HG03045 (cell line): ENCODE results near the gene DIS3L2.

Source experiments
- ATAC-seq: cut with Tn5 transposase; IDR thresholded peaks from one replicate; pipeline ENCODE4 v1.9.1; 2021; ENCODE audit warnings: mild to moderate bottlenecking, moderate library complexity; ENCODE audit not compliant: unreplicated experiment

The DIS3L2 gene

DNA sequence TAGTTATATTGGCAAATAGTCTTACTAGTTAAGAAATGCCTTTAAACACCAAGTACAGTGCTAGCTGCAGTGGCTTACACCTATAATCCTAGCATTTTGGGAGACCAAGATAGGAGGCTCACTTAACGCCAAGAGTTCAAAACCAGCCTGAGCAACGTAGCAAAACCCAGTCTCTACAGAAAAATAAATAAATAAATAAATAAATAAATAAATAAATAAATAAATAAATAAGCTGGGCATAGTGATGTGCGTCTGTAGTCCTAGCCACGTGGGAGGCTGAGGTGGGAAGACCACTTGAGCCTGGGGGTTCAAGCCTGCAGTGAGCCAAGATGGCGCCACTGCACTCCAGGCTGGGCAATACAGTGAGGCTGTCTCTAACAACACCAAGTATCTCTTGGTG, 258.4 kb downstream of the DIS3L2 start:
- ATAC-seq = no peak

DNA sequence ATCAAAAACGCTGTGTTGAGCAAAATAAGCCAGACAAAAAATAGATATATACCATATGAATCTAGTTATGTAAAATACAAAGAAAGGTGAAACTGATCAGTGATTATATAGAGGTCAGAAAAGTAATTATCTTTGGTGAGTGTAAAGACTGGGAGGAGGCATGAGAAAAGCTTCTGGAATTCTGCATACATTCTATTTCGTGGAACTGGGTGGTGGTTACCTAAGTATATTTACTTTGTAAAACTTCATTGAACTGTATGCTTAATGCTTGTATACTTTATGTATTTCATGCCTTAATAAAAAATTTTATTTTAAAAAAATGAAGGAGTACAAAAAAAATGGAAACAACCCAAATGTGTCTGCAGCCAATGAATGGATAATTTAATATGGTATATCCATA, 263.9 kb downstream of the DIS3L2 start:
- ATAC-seq = no peak

DNA sequence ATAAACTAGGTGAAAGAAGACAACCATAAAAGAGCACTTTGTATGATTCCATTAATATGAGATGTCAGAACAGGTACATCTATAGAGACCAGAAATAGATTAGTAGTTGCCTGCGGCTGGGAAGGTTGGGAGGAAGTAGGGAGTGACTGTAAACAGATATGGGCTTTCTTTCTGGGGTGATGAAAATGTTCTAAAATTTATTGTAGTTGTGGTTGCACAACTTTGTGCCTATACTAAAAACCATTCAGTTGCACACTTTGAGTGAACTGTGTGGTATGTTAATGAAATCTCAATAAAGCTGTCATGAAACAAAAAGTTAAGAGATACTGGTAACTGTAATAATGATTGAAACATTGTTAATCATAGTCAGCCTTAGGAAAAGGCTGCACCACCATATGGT, 264.4 kb downstream of the DIS3L2 start:
- no peak for ATAC-seq

DNA sequence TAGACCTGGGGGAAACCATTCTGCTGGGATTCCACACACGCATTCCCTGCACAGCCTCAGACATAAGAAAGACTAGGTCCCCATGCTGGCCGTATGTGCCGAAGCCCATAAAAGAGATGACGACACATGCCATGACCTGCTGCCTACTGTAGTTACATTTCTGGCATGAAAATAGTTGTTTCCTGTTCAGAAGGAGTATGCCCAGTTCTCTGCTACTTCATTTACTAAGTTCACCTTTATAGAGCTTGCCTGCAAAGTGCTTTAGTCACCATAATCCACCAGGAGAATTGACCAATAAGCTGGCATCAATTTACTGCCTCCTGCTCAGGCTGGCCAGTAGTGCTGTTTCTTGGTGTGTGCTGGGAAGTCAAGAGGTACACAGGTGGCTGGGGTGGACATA, 266.8 kb downstream of the DIS3L2 start:
- ATAC-seq = no peak

DNA sequence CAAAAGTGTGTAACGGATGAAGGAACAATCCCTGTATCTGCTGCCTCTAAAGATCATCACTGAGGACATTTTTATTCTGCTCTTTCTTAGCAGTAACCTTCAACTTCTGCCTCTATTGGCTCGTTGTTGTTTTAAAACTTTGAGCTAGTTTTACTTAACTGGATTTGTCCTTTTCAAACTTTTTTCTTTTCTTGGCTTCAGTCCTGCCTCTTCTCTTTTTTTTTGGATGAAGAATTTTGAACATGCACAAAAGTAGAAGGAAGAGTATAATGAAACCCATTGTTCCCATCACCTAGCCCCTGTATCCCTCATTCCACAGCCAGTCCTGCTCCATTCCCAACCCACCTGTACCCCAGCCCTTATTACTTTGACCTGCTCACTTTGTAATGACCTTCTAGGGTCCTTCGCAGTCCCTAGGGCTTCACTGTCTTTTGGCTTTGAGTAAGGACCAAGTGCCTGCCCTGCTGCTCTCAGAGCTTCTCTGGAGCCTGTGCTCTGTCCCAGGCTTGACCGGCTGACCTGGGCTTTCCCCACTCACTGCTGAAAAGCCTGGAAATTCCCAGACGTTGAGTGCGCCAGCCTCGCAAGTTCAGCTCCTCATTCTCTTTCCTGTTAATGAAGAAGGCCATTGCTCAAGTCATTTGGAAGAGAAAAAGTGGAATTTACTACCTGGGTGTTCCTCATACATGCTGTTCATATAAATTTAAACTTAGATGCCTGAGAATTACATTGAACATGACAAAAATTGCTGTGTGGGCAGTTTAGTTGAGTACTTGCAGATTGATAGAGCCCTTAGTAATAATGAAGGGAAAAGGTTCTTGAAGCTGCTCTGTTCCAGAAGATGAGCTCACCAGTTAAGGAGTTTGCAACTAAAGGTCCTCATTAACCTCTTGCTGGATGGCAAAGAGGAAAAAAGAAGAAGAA, 267.7 kb downstream of the DIS3L2 start:
- ATAC-seq = no peak

DNA sequence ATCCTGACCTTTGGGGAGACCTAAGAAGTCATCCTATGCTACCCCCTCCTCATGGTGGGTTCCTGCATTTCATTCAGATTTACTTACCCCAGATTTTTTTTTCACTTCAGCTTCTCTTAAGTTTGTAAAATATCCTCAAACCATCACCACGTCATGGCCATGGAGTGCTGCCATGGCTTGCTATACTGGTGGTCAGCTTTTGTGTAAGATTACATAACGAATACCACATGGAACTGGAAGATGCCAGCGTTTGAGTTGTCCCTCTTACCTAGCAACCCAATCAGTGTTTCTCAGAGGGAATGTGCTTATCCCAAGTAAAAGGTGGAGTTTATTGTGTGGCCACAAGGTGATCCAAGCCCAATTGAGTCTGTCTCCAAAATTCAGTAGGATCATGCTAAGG, 268.4 kb downstream of the DIS3L2 start:
- ATAC-seq = no peak

DNA sequence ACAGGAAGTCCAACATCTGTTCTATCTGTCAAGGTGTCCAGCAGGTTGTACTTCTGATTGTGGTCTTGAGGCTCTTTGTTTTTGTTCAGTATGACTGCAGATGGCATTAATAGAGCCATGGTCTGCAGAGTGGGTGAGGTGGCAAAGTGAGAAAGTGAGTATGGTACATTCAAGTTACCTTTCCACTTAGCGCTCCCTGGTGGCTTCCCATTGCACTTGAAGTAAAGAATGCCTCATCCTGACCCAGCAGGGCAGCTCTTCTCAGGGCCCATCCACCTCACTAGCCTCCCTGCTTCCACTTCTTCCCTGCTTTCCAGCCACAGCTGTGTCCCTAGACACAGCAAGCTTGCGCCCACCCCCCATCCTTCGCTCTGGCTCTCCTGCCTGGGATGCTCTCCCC, 269.0 kb downstream of the DIS3L2 start:
- ATAC-seq = no peak

DNA sequence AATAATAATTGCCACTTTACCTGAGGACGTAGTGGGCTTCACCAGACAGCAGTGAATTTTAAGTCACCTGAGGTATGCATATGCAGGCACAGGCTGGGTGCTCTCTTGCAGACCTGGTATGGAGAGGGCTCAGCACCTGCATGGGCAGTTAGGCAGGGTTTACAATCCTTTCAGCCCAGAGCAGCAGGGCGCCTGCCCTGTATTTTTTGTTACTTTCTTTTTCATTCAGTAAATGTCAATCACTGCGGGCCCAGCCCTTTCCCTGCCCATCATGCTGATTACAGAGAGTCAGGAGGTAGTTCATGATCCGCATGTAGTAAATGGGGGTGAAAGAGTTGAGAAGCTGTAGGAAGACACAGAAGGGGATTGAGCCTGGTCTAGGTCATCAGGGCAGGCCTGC, 270.0 kb downstream of the DIS3L2 start:
- ATAC-seq = no peak

DNA sequence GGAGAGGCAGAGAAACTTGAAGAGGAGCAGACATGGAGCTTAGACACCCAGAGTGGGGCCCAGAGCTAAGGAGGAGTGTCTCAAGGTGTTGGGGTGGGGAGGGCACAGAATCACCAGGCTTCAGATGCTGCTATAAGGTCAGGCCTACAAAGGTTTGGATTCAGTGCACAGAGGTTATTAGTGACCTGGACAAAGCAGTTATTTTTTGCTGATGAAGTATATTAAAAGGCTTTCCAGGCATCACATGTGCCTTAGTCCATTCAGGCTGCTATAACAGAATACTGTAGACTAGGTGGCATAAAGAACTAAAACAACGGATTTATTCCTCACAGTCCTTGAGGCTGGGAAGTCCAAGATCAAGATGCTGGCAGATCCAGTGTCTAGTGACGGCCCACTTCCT, 271.4 kb downstream of the DIS3L2 start:
- ATAC-seq = no peak

DNA sequence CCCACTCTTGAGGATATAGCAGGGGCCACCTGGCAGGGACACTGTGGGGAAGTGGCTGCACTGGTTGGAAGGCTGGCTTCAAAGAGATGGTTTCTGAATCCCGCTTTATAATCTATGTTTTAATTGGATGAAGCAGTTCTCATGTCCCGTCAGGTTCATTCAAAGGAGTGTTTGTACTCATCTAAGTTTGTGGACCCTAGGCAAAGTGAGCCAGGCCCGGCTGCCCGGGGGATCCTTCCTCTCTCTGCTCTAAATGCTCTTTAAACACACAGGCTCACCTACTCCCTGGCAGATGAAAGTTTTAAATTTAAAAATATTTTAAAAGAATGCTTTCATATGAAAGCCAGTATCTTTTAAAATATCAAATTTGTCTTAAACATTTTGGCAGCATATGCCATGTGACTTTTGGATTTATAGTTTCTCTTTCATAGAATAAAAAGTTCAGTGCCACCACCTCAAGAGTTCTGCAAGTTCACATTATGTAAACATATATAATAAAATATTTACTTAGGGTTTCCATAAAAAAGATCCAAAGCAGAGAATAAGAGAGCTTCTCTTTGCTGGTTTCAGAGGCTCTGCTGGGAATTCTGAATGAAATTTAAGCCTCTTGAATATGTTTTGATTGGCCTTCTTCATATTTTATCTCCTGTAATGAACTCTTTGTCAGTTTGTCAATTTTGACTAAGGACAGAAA, 273.6 kb downstream of the DIS3L2 start:
- no peak for ATAC-seq

DNA sequence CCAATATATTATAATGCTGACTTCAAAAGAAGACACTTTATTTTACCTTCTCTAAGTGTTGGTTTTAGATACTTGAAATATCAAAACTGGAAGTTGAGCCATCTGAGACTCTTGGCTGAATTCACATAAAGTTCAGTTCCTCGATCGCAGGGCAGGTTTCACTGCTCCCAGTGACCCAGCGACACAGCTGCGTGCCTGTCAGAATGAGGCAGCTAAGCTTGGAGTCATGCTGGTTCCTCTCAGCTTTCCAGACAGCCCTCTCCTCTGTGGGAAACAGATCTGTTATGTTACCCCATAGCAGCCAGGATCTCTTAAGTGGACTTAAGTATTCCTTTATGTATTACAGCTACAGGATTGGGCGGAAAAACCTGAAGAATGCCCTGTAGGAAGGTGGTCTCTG, 274.2 kb downstream of the DIS3L2 start:
- ATAC-seq = no peak

DNA sequence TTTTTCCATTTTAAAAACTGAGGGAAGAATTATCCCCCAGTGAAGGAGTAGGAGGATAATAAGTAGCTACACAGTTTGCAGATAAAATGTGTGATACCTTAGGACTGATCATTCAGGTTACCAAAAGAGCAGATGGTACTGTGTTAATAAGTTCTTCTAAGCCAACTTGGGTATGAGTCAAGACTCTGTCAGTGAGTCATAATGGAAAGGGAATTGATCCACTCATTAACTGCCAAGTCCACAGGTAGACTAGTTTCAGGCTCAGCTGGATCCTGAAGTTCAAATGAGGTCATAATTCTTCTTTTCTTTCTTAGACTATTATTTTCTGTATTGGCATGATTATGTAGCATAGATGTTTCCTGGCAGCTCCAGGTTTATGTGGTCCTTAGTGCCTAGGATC, 274.7 kb downstream of the DIS3L2 start:
- ATAC-seq = peak; percentile 79

DNA sequence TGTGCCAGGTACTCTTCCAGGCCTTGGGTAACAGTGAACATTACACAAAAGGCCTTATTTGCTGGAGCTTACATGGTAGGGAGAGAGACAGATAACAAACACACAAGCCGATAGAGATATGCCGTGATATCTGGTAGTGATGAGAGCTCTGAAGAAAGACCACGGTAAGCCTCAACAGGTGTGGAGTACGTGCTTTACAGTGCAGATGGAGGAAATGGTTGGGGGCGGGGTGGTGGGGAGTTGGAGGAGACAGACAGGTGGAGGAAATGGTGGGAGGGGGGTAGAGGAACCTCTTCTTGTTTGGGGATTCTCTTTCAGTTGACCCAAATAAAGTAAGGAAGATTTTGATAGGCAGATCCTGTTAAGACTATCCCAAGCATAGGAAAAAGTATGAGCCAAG, 276.0 kb downstream of the DIS3L2 start:
- no peak for ATAC-seq

DNA sequence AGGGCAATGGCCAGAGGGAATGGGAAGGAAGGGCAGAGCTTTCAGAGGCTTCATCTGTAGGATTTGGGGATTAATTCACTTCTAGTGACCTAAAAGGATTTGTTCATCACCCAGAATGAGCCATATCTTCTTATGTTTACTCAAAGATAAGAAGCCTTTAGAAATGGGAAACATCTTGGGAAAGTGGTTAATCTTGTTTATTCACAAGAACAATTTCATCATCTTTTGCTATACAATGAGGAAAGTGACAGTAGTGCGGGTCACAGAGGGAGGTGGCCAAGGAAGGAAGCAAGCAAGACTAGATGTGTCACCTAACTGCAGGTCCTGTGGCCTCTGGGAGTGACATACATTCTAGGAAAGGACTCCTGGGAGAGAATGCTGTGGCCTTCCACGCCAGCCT, 276.6 kb downstream of the DIS3L2 start:
- ATAC-seq = no peak

DNA sequence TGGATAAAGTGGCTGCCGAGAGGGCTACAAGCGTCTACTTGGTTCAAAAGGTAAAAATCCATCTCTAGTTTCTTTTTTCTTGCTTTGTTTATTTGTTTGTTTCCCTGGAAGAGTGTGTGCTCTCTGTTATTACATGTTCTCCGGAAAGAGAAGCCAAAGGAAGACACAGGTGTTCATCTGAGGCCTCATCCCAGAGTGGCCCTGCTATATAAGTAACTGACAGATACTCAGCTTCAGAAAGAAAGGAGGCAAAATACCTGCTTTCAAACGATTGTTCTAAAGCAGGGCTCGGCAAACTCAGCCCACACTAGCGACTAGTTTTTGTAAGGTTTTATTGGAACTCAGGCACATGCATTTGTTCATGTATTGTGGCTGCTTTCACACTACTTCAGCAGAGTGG, 277.1 kb downstream of the DIS3L2 start:
- ATAC-seq = no peak

DNA sequence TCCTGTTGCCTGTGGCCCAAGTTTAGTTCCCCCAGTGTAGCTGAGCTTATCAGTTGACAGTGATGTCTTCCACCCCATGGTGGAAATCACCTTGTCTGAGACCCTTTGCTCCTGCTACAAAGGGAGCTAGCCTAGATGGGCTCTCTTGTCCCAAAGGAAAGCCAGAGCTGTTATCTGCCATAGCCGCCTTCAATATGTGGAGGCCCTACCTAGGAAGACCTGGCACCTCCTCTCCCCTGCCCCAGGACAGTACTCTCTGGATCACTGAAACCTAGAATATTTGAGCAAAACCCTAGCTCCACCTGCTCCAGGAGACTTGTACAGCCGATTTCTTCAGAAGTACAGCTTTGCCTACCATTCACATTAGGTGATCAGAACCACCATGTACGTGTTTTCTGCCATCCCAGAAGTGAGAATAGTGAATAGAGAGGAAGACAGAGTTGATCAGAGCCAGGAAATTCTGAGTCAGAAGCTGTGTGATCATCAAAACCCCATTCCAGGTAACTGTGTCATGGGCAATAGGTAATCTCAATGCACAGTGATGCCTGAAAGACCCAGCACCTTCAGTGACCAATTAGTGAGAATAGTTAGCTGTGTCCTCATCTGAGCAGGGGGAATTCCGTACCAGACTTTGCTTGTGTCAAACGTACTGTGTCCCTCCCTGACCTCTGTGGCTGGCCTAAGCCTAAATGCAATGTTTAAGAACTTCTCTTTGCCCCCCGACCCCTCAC, 278.6 kb downstream of the DIS3L2 start:
- ATAC-seq = no peak

DNA sequence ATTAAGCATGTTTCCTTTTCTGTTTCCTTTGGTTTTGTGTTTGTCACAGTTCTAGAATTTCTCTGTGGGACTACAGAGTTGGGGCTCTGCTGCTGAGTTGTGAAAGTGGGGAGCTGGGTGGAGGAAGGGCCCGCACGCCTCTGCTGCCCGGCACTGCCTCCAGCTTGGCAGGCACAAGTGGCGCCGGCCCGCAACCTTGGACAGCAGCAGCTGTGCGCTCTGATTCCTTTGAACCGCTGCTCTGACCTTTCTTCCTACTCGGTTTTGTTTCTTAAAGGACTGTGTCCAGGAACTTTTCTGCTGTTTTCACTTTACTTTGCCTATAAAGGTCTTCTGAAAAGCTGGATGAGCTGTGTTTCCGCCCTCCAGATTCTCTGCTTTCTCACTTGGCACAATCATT, 279.4 kb downstream of the DIS3L2 start:
- no peak for ATAC-seq

DNA sequence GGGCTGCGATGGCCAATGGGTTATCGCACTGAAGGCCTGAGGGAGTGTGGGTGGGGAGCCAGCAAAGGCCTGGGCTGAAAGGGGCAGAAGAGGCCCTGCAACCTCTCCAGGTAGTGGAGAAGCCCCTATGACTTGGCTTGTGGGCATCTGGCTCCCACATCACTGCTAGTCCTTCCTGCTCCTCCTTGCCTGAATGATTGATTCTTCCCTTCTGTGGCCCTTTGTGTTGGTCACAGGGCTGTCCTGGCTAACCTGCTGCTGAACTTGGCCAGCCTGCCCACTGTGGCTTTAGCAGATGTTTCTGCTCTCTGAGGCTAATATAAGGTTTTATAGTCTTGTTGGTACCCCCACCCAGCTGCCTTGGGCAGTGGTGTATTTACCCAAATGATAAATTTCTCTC, 280.8 kb downstream of the DIS3L2 start:
- no peak for ATAC-seq

DNA sequence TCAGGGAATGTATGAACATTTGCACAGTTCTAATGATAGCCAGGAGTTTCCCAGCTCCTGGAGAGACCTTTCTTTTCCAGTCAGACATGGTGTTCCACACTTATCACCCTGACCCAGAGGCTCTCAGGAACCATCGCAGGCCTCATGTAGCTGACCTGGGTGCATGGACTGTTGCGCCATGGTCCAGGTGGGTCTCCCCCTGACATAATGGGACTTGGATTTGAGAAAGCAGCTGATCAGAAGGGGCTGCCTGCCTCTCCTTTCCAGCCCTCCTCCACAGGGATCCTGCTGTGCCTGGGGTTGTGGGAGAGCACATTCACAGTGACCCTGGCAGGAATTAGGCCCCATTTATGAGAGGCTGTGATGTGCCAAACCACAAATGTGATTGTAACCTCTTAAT, 283.6 kb downstream of the DIS3L2 start:
- ATAC-seq = no peak

DNA sequence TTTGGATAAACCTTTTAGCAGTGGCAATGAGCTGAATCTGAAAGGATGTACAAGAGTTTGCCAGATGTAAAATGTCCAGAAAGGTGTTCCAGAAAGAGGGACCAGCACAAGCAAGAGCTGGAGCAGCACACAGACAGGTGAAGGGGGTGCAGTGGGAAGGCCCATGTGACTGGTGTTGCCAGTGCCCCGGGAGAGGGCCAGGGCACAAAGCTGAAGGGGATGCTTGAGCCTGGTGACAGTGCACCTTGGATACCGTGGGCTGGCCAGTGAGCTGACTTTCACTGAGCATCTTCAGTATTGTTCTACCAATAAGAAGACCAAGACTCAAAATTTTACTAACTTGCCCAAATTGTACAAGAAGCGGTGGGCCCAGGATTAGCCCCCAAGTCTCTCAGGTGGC, 284.7 kb downstream of the DIS3L2 start:
- no peak for ATAC-seq

DNA sequence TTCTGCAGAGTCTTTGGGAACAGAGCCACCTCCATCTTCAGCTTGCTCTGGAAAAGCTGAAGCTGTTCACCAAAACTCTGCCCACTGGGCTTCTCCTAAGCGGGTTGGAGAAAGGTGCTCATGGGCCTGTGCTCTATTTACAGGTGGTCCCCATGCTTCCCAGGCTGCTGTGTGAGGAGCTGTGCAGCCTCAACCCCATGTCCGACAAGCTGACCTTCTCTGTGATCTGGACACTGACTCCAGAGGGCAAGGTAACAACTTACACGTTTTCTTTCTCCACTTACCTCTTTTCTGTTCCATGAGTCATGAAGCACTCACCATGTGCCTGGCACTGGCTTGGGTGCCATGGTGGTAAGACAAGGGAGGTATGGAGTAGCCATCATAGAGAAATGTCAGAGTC, 287.6 kb downstream of the DIS3L2 start:
- no peak for ATAC-seq
